ENCODE data around the gene ST3GAL4.
"Not testable (repeated sequence)": the region's sequence is repeated elsewhere in the genome, so short reads cannot be mapped to it uniquely, and the experiment has no call there.

ST3GAL4 gene

GRCh38 chr11:126366064-126366822, 10.8 kb downstream of the ST3GAL4 start:
- no peak overlapping the region for H3K4me3 ChIP-seq (ENCODE audit: low read depth, low read length)
- TF ChIP-seq, protein P1, sequence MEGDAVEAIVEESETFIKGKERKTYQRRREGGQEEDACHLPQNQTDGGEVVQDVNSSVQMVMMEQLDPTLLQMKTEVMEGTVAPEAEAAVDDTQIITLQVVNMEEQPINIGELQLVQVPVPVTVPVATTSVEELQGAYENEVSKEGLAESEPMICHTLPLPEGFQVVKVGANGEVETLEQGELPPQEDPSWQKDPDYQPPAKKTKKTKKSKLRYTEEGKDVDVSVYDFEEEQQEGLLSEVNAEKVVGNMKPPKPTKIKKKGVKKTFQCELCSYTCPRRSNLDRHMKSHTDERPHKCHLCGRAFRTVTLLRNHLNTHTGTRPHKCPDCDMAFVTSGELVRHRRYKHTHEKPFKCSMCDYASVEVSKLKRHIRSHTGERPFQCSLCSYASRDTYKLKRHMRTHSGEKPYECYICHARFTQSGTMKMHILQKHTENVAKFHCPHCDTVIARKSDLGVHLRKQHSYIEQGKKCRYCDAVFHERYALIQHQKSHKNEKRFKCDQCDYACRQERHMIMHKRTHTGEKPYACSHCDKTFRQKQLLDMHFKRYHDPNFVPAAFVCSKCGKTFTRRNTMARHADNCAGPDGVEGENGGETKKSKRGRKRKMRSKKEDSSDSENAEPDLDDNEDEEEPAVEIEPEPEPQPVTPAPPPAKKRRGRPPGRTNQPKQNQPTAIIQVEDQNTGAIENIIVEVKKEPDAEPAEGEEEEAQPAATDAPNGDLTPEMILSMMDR (conservative IDR thresholded peaks at IDR 0.05; ENCODE audit: low read depth, low read length) = no peak
- no peak for DNase-seq (ENCODE audit: low read depth)

DNA sequence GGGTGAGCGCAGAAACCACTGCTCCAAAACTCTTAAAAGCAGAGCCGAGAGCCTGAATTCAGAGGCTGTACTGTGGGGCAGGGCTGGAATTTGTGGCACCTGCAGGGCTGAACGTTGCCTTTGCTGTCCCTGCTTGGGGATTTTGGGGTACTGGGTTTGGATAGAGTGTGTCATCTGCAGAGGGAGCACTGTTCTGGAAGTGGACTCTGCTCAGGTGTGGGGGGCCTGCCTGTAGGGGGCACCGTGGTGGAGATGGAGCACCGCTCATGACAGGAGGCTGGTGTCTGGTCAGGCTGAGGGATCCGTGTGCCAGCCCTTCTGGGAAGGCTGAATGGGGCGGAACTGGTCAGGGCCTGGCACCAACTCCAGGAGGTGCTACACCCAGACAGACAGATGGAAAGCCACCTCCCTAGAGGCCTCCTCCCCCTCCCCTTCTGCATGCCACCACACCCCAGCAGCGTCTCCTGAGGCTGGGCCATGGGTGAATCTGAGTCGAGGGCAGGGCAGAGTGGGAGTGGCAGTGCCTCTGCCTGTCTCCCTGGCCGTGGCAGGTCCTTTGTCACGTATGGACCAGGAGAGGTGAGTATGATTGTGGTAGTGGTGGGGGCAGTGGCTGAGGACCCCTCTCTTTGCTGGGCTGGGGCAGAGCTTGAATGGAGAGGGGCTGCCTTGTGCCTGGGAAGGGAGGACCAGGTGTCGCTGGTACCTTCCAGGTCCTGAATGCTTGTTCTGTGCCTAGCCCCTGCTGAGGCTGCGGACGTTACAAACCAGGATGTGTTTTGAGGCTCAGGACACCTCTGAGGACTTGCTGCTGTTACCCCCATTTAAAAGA, 11.6 kb downstream of the ST3GAL4 start:
- DNase-seq (ENCODE audit: low read depth); H3K4me3 ChIP-seq (ENCODE audit: low read depth, low read length): not testable (repeated sequence)

- DNase-seq (ENCODE audit: low read depth); H3K4me3 ChIP-seq (ENCODE audit: low read depth, low read length): not testable (repeated sequence)
These were observed 12.3 kb downstream of the ST3GAL4 start for GRCh38 chr11:126367806-126368205.

GRCh38 chr11:126368336-126369119, 13.0 kb downstream of the ST3GAL4 start:
- H3K4me3 ChIP-seq (ENCODE audit: low read depth, low read length); DNase-seq (ENCODE audit: low read depth): not testable (repeated sequence)

GRCh38 chr11:126370016-126370415, 14.5 kb downstream of the ST3GAL4 start:
- TF ChIP-seq, protein P1 (conservative IDR thresholded peaks at IDR 0.05; ENCODE audit: low read depth, low read length) = no peak
- no peak for DNase-seq (ENCODE audit: low read depth)
- H3K4me3 ChIP-seq (ENCODE audit: low read depth, low read length) = no peak overlapping the region

DNA sequence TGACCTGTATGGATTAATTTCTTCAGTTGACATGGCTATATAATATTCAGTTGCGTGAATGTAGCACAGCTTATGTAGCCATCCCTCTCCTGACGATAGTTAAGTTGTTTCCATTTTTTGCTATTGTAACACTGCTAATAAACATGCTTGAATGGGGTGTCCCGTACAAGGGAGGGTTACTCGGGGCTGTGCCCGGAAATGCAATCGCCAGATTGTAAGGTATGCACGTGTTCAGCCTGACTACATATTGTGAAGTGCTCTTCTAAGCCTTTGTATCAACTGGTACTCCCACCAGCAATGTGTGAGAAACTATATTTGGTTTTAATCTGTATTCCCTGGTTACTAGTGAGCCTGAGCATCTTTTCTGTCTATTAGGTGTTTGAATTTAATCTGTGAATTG, 16.1 kb downstream of the ST3GAL4 start:
- no peak for DNase-seq (ENCODE audit: low read depth)
- no peak overlapping the region for H3K4me3 ChIP-seq (ENCODE audit: low read depth, low read length)
- TF ChIP-seq, protein P1 (conservative IDR thresholded peaks at IDR 0.05; ENCODE audit: low read depth, low read length) = no peak

- DNase-seq (ENCODE audit: low read depth); H3K4me3 ChIP-seq (ENCODE audit: low read depth, low read length): not testable (repeated sequence)
These were observed 18.0 kb downstream of the ST3GAL4 start for GRCh38 chr11:126373389-126374066.

DNA sequence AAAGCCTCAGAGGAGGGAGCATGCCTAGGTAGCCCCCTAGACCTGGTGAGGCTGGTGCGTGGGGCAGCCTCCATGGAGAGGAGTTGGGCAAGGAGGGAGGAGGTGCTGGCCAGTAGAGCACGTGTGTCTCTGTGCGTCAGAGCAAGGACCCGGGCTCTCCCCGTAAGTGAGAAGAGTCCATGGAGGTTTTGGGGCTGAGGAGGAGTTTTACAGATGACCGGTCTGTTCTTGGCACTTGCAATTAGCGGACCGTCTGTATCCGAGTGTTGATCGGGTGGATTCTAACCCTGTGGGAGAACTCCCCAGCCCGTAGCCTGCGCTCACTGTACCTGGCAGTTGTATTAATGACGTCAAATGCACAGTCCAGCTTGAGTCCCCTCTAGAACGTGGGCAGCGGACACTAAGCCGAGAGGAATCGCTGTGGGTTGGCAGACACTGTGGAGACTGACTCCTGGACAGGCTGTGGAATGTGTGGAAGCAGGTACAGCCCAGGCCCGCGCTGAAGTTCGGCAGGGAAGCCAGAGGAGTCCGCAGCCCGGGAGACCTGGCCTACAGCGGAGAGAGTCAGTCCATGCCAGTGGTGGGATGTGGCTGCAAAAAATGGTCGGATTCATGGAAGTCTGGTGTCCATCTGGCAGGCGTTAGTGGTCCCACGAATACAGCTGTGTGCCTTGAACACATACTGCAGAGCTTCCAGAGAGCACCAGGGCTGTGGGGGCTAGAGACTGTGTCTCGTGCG, 19.2 kb downstream of the ST3GAL4 start:
- not testable (repeated sequence) for DNase-seq (ENCODE audit: low read depth); H3K4me3 ChIP-seq (ENCODE audit: low read depth, low read length)

- no peak for DNase-seq (ENCODE audit: low read depth)
- no peak overlapping the region for H3K4me3 ChIP-seq (ENCODE audit: low read depth, low read length)
- TF ChIP-seq, protein P1 (conservative IDR thresholded peaks at IDR 0.05; ENCODE audit: low read depth, low read length) = no peak
These were observed 20.2 kb downstream of the ST3GAL4 start for GRCh38 chr11:126375726-126376125.
